Stimulated activated CD8-positive, alpha-beta memory T cell treated with anti-CD3 and anti-CD28 coated beads, Interleukin-12 subunit alpha, Interleukin-12 subunit beta, amount 100 ng/mL, for 24 hours (primary cell): ENCODE measurements around the gene SLC7A1.

Experiments used
- DNase-seq: peaks from one replicate; pipeline ENCODE4 v3.0.0-alpha.2; 2020; ENCODE audit errors: extremely low read depth

The SLC7A1 gene

DNA sequence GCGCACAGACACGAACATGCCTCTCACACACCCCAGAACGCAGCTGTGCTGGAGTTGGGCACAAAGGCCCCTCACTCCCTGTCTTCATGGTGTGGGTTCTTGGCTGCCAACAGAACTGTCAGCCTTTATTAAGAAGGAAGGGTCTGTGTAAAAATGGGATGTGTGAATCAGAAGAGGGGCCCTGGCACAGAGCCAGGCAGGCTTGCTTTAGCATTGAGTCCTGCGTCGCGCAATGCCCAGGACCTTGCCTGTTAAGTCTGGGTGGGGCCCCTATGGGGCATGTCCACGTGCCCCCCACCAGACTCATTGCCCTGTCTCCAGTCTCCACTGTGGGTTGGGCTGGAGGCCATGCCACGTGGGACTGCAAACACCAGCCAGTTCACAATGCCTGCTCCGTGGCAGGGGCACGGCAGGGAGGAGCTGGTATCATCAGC lies 84.8 kb downstream of the SLC7A1 start:
- no peak for DNase-seq

DNA sequence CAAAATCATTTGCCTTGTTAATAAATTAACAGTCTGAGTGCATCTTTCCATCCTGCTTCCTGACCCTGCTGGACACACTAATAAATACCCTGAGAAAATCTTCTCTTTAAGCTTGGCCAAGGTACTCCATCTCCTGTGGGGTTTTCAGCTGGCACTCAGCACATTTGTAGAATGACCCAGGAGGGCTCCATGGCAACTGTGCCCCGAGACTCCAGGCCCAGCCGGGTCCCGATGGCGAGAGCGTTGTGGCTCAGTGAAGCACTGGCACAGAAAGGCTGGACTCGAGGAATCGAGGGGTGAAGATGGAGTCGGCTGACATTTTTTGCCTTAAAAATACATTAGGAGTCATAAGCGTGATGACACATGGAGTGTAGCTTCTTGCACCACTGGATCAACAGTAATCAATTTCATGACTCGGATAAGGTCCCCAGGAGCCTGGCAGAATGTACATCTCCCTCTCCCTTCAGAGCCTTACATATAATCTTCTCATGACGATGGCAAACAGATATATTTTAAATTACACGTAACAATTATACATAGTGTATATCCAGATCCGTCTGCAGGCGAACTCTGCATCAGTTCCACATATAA lies 85.4 kb downstream of the SLC7A1 start:
- DNase-seq: no peak

GRCh38 chr13:29508876-29509252 lies 86.6 kb downstream of the SLC7A1 start:
- DNase-seq: no peak

DNA sequence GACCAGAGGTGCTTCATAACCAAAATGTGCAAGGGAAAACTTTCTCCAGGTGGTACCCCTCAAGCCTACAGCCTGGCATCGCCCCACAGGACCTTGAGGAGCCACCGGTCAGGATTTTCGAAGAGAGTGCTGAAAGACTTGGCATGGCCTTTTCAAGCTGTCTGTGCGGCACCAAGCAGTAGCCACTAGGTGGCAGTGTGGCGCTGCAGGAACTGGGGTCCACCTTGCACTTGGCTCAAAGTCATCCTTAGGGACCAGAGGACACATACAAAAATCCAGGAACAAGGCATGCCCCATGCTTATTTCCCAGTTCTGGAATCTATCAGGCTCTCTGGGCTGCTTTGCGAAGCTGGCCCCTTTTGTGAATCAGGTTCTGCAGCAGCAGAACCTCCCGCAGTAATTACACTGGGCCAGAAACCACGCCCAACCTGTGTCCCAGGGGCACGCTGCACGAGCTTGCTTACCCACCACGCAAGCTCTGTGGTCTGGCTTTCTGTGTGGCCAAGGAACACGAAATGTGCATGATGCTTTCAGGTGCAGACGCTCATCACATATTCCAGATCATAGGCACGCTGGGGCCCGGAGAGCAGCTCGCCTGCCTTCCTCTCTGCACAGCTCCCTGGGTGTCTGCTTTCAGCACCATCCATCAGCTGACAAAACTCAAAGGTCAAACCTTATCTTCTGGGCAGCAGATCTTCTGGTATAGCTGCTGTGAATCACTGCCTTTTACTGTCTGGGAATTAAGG lies 87.2 kb downstream of the SLC7A1 start:
- DNase-seq: peak; percentile 28

DNA sequence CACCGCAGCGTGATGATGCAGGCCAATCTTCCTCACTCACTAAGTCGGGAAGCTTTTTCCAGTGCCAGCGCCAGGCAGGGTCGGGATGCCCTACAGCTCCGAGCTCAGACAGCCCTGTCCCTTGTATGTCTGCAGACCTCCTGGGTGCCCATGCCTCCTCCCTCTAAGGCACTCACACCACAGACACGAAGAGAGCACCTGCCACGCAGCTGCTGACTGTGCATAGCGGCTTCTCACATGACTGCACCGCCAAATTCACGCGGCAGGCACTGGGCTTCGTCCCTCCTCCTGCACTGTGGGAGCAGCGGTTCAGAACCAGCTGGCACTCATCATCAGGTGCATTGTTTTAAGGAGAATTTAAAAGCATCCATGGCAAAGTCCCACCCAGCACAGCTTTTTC lies 88.1 kb downstream of the SLC7A1 start:
- DNase-seq: no peak

GRCh38 chr13:29505950-29506349 lies 89.5 kb downstream of the SLC7A1 start:
- DNase-seq: no peak

DNA sequence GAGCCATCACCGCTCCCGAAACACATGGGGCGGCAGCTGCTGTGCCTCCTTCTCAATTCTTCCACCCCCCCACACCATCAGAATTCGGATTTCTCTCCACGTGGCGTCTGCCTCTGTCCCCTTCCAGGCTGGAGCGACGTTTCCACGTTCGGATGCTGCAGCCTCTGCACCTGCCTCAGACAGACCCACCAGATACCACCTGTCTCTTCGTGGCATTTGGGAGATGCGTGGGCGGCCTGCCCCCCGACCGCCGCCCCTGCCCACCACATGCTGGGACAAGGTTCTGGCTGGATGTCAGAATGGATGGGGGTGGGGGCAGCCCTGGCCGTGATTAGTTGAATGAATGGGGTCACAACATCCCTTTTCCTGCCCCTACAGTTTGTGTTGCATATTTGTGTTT lies 90.0 kb downstream of the SLC7A1 start:
- DNase-seq: no peak

DNA sequence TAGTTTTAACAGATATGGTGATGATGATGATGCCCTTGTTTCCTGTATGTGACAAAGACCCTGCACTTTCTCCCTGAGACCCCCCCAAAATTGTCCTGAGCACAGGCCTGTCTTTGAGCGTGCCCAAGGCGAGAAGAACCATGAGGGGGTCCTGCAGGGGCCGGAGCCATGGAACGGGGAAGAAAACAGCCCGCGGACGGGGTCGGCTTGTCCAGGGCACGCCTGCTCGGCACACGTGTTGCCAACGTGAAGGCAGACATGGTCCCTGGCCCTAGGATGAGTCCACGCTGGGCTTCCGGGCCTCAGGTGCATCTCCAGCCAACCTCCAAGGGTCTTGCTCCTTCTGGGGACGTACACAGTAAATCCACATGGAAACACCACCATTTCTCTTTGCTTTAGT lies 90.8 kb downstream of the SLC7A1 start:
- DNase-seq: no peak

- no peak for DNase-seq
These were observed 92.2 kb downstream of the SLC7A1 start for GRCh38 chr13:29503041-29503837.

DNA sequence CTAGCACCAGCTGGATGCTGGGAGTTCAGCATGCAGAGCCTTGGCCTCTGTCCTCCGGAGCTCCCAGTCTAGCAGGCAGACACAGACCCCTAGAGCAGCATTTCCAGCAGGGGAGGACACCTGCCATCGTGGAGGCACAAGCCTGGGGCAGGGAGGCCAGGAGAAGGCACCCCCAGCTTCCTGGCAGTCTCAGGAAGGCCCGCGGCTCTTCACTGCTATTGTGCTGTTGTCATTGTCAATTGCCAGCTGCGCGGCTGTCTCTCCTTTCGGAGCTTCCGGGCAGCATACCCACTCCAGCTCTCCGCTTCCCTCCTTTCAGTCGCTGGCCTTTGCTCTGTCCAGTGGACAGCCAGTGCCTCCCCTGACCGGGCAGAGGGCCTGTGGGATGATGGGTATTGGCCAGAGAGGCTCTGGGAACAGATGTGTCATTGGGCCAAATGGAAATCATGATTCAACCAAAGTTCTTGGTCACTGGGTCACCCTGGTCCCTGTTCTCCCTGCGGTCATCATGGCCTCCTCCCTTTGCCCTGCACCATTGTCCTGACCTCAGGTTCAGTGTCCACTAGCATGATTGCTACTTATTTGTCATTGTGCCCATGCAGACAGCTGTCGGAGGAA lies 93.0 kb downstream of the SLC7A1 start:
- no peak for DNase-seq

DNA sequence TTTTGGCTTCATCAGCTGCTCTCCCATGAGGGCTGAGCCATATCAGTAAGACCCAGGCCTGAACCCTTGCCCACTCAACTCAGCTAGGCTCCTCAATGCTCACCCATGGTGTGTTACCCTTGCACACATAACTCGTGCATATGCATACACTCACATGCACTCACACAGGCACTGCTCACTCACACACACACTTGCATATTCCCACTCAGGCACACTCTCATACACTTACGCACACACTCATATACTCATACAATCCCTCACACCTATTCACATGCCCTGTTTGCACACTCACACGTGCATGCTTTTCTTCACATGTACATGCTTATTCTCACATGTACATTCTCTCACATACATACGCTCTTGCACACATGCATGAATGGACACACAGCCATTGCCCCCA lies 93.8 kb downstream of the SLC7A1 start:
- DNase-seq: no peak

DNA sequence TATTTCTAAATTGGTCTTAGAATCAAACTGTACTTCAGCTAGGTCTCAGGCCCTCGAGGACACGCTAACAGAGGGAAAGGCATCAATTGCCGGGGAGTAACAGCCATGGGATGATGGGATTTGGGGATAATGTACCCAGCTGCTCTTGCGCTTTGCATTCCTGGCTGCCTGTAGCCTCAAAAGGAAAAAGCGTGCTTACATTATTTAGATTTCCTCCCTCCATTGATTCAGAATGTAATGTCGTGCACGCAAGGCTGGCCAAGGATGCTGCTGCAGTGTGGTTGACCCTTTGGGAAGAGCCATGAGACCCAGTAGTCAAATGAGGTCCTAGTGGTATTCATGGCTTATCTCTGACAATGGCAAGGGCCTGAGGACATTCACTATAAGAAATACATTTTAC lies 95.1 kb downstream of the SLC7A1 start:
- no peak for DNase-seq

- no peak for DNase-seq
These were observed 95.9 kb downstream of the SLC7A1 start for GRCh38 chr13:29499506-29500165.

GRCh38 chr13:29498426-29499040 lies 97.0 kb downstream of the SLC7A1 start:
- DNase-seq: no peak

- no peak for DNase-seq
These were observed 98.3 kb downstream of the SLC7A1 start for GRCh38 chr13:29497137-29497654.

DNA sequence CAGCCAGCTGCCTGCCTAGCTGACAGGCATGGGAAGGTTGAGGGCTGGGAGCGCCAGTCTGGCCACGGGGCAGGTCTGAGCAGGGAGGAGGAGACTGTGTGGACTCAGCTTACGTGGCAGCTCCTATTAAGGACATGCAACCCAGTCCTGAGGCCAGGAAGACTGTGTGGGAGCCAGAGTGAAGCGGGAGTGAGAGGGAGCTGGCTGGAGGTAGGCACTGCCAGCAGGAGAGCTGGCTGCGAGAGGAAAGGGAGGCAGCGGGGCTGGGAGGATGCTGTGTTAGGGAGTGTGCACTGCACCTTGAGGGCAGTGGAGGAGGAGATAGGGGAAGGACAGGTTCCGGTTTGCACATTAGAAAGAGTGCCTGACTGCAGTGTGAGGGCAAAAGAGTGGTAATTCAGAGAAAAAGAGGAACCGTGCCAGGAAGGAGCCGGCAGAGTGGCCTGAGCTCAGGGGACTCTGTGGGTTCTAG lies 99.2 kb downstream of the SLC7A1 start:
- DNase-seq: no peak

DNA sequence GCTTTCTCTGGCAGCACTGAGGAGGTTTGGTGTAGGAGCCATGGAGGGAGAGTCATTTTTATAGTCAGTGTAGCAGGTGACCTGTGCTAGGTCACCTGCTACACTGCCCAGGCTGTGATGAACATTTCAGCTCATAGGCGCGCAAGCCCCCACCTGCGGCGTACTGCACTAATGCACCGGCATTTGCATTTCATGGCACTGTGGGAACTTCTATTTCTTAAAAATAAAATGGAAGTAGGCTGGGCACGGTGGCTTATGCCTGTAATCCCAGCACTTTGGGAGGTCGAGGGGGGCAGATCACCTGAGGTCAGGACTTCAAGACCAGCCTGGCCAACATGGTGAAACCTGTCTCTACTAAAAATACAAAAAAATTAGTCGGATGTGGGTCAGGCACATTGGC lies 101.0 kb downstream of the SLC7A1 start:
- no peak for DNase-seq

GRCh38 chr13:29493796-29494195 lies 101.7 kb downstream of the SLC7A1 start:
- no peak for DNase-seq

- no peak for DNase-seq
These were observed 104.2 kb downstream of the SLC7A1 start for GRCh38 chr13:29491248-29491647.

- DNase-seq: no peak
These were observed 105.0 kb downstream of the SLC7A1 start for GRCh38 chr13:29490561-29490885.
